Measurements from ENCODE around the gene PPP2R2C. TPM values are rescaled to one million over a fixed set of nuclear protein-coding genes. Genes with fewer than 3 reads are reported as not detected.

PPP2R2C gene
- total and polyA plus RNA-seq, 2 of the 4 experiments (the other 2 are of a cell fraction): 0.03 TPM; not detected in 1

DNA sequence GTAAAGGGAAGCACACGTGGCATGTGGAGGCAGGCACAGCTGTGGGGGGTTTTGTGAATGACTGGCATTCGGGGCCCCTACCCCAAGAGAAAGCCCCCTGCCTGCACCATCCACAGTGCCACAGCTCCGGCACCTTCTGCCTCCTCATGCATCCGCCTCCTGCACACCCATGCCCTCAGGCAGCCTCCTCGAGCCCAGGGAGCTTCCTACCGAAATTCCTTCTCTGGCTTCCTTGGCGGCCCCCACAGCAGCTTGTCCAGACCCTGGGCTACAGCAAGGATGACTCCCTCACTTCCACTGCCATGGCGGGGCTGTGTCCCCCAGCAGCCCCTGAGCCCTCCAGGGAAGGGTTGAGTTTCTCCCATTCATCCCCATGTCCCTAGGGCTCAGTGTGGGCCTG, 102.9 kb downstream of the PPP2R2C start:
- Histone ChIP-seq H4K8ac (ENCODE audit: low read depth in 2 of 2, low read length in 2 of 2) (no peak overlapping the region), H4K5ac (ENCODE audit: low read depth, low read length) (no peak overlapping the region), H3K9me3 (ENCODE audit: control insufficient read depth, insufficient read depth, low read length) (no peaks in the 10 kb centered on the region), H2AK9ac (replicated peaks; ENCODE audit: low read depth, low read length, poor library complexity) (no peak overlapping the region), H3K4ac (ENCODE audit: low read depth, low read length) (no peak overlapping the region), H3K56ac (ENCODE audit: extremely low read depth, insufficient read depth, low read length) (no peak overlapping the region), H2BK5ac (ENCODE audit: low read depth, low read length, poor library complexity, severe bottlenecking) (no peak overlapping the region), H4K20me1 (ENCODE audit: insufficient read depth, low read length) (no peaks in the 10 kb centered on the region), H3K23ac (ENCODE audit: low read depth, low read length) (no peak overlapping the region), H2BK120ac (ENCODE audit: low read depth, low read length) (no peak overlapping the region), H2BK15ac (ENCODE audit: low read depth, low read length) (no peak overlapping the region), H3K18ac (ENCODE audit: low read depth, low read length) (no peak overlapping the region), H2BK20ac (ENCODE audit: low read depth, low read length) (no peak overlapping the region), H3K9ac (ENCODE audit: low read depth, low read length) (no peak overlapping the region), H3K4me2 (ENCODE audit: low read depth, low read length) (no peak overlapping the region), H3K4me1 (ENCODE audit: control insufficient read depth, insufficient read depth, low read length) (no peaks in the 10 kb centered on the region), H3K27ac (ENCODE audit: insufficient read depth, low read length) (no peak overlapping the region), H2AK5ac (ENCODE audit: low read depth, low read length) (no peak overlapping the region), H3K14ac (replicated peaks; ENCODE audit: low read depth, low read length) (no peak overlapping the region), H4K91ac (ENCODE audit: insufficient read depth, low read depth, low read length) (no peak overlapping the region), H3K36me3 (ENCODE audit: control insufficient read depth, insufficient read depth, low read length) (no peaks in the 10 kb centered on the region), H3K27me3 (ENCODE audit: control insufficient read depth, insufficient read depth, low read length) (peaks cover 22% of the 10 kb centered on the region), H3K79me1 (ENCODE audit: low read depth in 1 of 2, low read length in 2 of 2) (no peaks in the 10 kb centered on the region), H3K4me3 (ENCODE audit: insufficient read depth, low read depth, low read length) (no peak overlapping the region), H2AFZ (replicated peaks; ENCODE audit: low read length, poor library complexity) (peak overlapping the region; percentile 48), H3K9me1 (ENCODE audit: insufficient read depth, low read length) (no peaks in the 10 kb centered on the region)
- intact Hi-C loops (cut with micrococcal nuclease) (no loop called here), dilution Hi-C loops (cut with HindIII; ENCODE audit: low sequenced_read_pairs, unreplicated experiment) (no loop called here), in situ Hi-C loops (cut with MboI; ENCODE audit: low sequenced_read_pairs) (no loop called here)
- POLR2A ChIA-PET (ENCODE audit: unreplicated experiment): no interaction called here
- no peak for DNase-seq
- BruUV-seq (replicated peaks): no TSS peak
- CTCF ChIA-PET: no interaction called here
- no peak for TF ChIP-seq CEBPB (IDR thresholded peaks at IDR 0.05; ENCODE audit: low read depth, low read length)
- no peak for TF ChIP-seq FOS (IDR thresholded peaks at IDR 0.05; ENCODE audit: low read depth, low read length)
- TF ChIP-seq POLR2A (IDR thresholded peaks at IDR 0.05; ENCODE audit: low read depth, low read length): no peak
- no peak for TF ChIP-seq BHLHE40 (IDR thresholded peaks at IDR 0.05; ENCODE audit: low read depth, low read length)
- no peak for TF ChIP-seq MAZ (IDR thresholded peaks at IDR 0.05; ENCODE audit: borderline replicate concordance, low read depth, low read length)
- TF ChIP-seq SMC3 (IDR thresholded peaks at IDR 0.05; ENCODE audit: low read depth, low read length): no peak
- no peak for TF ChIP-seq ELK1 (IDR thresholded peaks at IDR 0.05; ENCODE audit: borderline replicate concordance, low read depth, low read length)
- TF ChIP-seq RCOR1 (IDR thresholded peaks at IDR 0.05; ENCODE audit: insufficient replicate concordance, low read length): no peak
- TF ChIP-seq MXI1 (IDR thresholded peaks at IDR 0.05; ENCODE audit: borderline replicate concordance, low read depth, low read length): no peak
- ATAC-seq (ENCODE audit: low read depth): no peak
- WGBS, 2 experiments (ENCODE audit: extremely low coverage in 2 of 2, insufficient read length in 1 of 2): 42% methylated on average over 3 of the region's 8 CpGs; no CpG with 5 or more reads in 1 of the 2 experiments

Measured in IMR-90 (cell line).